ENCODE data around the gene SSNA1. TPM values are rescaled to one million over a fixed set of nuclear protein-coding genes. Genes with fewer than 3 reads are reported as not detected.

The SSNA1 gene
- total and polyA plus RNA-seq, 9 of the 15 experiments (the other 6 are each of a cell fraction or from before 2014, with no cell fraction given) = 1.9 to 130 (median 57.1) TPM

DNA sequence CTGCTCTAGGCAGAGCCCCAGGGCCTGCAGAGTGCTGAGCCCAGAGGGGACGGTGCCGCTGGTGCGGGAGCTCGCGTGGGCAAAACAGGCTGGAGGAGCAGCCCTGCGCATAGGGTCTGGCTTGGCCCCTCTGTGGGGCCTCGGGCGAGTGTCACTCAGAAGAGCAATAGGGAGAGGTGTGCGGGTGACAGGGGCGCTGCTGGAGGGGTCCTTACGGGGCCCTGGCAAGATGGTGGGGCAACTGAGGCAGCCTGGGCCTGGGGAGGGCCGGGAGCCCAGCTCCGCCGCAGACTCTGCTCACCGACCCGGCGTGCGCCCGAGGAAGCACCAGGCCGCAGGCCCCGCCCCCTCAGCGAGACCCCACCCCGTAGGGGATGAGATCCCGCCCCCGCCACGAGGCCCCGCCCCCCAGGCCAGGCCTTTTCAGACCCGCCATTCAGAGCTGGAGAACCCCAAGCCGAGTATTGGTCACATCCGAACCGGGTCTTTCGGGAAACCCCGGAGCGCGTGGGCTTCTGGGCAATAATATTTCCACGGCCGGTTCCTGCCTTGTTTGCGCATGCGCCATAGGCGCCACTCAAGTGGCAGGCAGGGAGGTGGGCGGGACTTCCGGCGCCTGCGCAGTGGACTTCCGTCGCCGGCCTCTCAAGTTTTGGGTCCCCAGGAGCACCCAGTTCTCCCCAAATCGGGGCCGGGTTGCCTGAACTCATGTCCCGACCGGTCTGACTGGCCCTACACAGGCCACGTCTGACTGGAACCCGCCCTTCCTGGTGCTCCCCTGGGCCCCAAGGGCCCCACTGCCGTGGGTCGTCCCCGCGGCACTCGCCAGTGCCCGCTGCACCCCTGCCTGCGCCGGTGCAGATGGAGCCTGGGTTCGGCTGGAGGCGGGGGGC lies 34.8 kb downstream of the SSNA1 start (continued):
- TF ChIP-seq ZKSCAN1 (IDR thresholded peaks at IDR 0.05; ENCODE audit: low read depth, low read length) (no peak), DMBX1 (CRISPR knock-in tag; IDR thresholded peaks at IDR 0.05; ENCODE audit: borderline replicate concordance) (no peak), ZEB2 (IDR thresholded peaks at IDR 0.05) (no peak), ZNF644 (tag; IDR thresholded peaks at IDR 0.05; ENCODE audit: low read depth) (no peak), PTRF (tag; IDR thresholded peaks at IDR 0.05) (no peak), L3MBTL2 (IDR thresholded peaks at IDR 0.05) (peak; percentile 20; the same call in 1 of the 2 replicates), HDAC3 (IDR thresholded peaks at IDR 0.05; ENCODE audit: borderline replicate concordance, partially characterized antibody) (no peak), NFXL1 (CRISPR knock-in tag; IDR thresholded peaks at IDR 0.05) (no peak), TCF7 (IDR thresholded peaks at IDR 0.05; ENCODE audit: borderline replicate concordance) (no peak), GABPB2 (CRISPR knock-in tag; conservative IDR thresholded peaks at IDR 0.05) (no peak), YBX1 (IDR thresholded peaks at IDR 0.05) (no peak), BRF1 (IDR thresholded peaks at IDR 0.05; ENCODE audit: borderline replicate concordance, extremely low read depth, insufficient read length) (no peak), NFIC (IDR thresholded peaks at IDR 0.05) (no peak), SRSF9 (IDR thresholded peaks at IDR 0.05; ENCODE audit: borderline replicate concordance, low read depth, low read length) (no peak), KDM4B (IDR thresholded peaks at IDR 0.05; ENCODE audit: borderline replicate concordance in 2 of 2, low read depth in 1 of 2) (no peak), CEBPB (tag; IDR thresholded peaks at IDR 0.05) (no peak), NBN (IDR thresholded peaks at IDR 0.05; ENCODE audit: low read depth) (no peak)
- TF ChIP-seq, protein P1, sequence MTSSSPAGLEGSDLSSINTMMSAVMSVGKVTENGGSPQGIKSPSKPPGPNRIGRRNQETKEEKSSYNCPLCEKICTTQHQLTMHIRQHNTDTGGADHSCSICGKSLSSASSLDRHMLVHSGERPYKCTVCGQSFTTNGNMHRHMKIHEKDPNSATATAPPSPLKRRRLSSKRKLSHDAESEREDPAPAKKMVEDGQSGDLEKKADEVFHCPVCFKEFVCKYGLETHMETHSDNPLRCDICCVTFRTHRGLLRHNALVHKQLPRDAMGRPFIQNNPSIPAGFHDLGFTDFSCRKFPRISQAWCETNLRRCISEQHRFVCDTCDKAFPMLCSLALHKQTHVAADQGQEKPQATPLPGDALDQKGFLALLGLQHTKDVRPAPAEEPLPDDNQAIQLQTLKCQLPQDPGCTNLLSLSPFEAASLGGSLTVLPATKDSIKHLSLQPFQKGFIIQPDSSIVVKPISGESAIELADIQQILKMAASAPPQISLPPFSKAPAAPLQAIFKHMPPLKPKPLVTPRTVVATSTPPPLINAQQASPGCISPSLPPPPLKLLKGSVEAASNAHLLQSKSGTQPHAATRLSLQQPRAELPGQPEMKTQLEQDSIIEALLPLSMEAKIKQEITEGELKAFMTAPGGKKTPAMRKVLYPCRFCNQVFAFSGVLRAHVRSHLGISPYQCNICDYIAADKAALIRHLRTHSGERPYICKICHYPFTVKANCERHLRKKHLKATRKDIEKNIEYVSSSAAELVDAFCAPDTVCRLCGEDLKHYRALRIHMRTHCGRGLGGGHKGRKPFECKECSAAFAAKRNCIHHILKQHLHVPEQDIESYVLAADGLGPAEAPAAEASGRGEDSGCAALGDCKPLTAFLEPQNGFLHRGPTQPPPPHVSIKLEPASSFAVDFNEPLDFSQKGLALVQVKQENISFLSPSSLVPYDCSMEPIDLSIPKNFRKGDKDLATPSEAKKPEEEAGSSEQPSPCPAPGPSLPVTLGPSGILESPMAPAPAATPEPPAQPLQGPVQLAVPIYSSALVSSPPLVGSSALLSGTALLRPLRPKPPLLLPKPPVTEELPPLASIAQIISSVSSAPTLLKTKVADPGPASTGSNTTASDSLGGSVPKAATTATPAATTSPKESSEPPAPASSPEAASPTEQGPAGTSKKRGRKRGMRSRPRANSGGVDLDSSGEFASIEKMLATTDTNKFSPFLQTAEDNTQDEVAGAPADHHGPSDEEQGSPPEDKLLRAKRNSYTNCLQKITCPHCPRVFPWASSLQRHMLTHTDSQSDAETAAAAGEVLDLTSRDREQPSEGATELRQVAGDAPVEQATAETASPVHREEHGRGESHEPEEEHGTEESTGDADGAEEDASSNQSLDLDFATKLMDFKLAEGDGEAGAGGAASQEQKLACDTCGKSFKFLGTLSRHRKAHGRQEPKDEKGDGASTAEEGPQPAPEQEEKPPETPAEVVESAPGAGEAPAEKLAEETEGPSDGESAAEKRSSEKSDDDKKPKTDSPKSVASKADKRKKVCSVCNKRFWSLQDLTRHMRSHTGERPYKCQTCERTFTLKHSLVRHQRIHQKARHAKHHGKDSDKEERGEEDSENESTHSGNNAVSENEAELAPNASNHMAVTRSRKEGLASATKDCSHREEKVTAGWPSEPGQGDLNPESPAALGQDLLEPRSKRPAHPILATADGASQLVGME (CRISPR knock-in tag; IDR thresholded peaks at IDR 0.05) = no peak
- TF ChIP-seq, protein P2, sequence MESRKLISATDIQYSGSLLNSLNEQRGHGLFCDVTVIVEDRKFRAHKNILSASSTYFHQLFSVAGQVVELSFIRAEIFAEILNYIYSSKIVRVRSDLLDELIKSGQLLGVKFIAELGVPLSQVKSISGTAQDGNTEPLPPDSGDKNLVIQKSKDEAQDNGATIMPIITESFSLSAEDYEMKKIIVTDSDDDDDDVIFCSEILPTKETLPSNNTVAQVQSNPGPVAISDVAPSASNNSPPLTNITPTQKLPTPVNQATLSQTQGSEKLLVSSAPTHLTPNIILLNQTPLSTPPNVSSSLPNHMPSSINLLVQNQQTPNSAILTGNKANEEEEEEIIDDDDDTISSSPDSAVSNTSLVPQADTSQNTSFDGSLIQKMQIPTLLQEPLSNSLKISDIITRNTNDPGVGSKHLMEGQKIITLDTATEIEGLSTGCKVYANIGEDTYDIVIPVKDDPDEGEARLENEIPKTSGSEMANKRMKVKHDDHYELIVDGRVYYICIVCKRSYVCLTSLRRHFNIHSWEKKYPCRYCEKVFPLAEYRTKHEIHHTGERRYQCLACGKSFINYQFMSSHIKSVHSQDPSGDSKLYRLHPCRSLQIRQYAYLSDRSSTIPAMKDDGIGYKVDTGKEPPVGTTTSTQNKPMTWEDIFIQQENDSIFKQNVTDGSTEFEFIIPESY (CRISPR knock-in tag; IDR thresholded peaks at IDR 0.05) = no peak
- TF ChIP-seq, protein P3, sequence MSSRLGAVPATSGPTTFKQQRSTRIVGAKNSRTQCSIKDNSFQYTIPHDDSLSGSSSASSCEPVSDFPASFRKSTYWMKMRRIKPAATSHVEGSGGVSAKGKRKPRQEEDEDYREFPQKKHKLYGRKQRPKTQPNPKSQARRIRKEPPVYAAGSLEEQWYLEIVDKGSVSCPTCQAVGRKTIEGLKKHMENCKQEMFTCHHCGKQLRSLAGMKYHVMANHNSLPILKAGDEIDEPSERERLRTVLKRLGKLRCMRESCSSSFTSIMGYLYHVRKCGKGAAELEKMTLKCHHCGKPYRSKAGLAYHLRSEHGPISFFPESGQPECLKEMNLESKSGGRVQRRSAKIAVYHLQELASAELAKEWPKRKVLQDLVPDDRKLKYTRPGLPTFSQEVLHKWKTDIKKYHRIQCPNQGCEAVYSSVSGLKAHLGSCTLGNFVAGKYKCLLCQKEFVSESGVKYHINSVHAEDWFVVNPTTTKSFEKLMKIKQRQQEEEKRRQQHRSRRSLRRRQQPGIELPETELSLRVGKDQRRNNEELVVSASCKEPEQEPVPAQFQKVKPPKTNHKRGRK (tag; IDR thresholded peaks at IDR 0.05) = no peak
